CD4-positive, alpha-beta T cell treated with Interleukin-2 at 100 ng/mL for 4 hours (primary cell): ENCODE data around the gene RAI14.

ENCODE experiments used
- DNase-seq: peaks from one replicate; pipeline ENCODE4 v3.0.0-alpha.2; 2020; ENCODE audit warnings: low spot score

The RAI14 gene

GRCh38 chr5:34656001-34656699 is at the start of gene RAI14:
TSS of gene RAI14 (plus strand) at chr5:34656328. CDS start at chr5:34686920, 30,592 bp downstream.
- DNase-seq = no peak

GRCh38 chr5:34608368-34608767 is 47.8 kb upstream of the RAI14 start:
- no peak for DNase-seq

- DNase-seq = no peak
Observed at GRCh38 chr5:34608859-34609648, 47.1 kb upstream of the RAI14 start.

GRCh38 chr5:34609951-34610441 is 46.1 kb upstream of the RAI14 start:
- DNase-seq = no peak

GRCh38 chr5:34610546-34610945 is 45.6 kb upstream of the RAI14 start:
- DNase-seq = no peak

GRCh38 chr5:34611464-34612415 is 44.4 kb upstream of the RAI14 start:
- DNase-seq = no peak

- DNase-seq = no peak
Observed at GRCh38 chr5:34616651-34617050, 39.5 kb upstream of the RAI14 start.

GRCh38 chr5:34618371-34619065 is 37.6 kb upstream of the RAI14 start:
- no peak for DNase-seq

GRCh38 chr5:34620185-34620584 is 35.9 kb upstream of the RAI14 start:
- no peak for DNase-seq

GRCh38 chr5:34621277-34622097 is 34.6 kb upstream of the RAI14 start:
- no peak for DNase-seq

GRCh38 chr5:34622098-34622400 is 34.1 kb upstream of the RAI14 start:
- DNase-seq = no peak

GRCh38 chr5:34624691-34625090 is 31.4 kb upstream of the RAI14 start:
- DNase-seq = no peak

- no peak for DNase-seq
Observed at GRCh38 chr5:34625246-34625645, 30.9 kb upstream of the RAI14 start.

GRCh38 chr5:34626036-34626435 is 30.1 kb upstream of the RAI14 start:
- no peak for DNase-seq

GRCh38 chr5:34626751-34627150 is 29.4 kb upstream of the RAI14 start:
- no peak for DNase-seq

GRCh38 chr5:34627794-34628193 is 28.3 kb upstream of the RAI14 start:
- DNase-seq = no peak

- DNase-seq = no peak
Observed at GRCh38 chr5:34628373-34628772, 27.8 kb upstream of the RAI14 start.

- DNase-seq = no peak
Observed at GRCh38 chr5:34630596-34630995, 25.5 kb upstream of the RAI14 start.

GRCh38 chr5:34632807-34633422 is 23.2 kb upstream of the RAI14 start:
- no peak for DNase-seq

- no peak for DNase-seq
Observed at GRCh38 chr5:34639852-34640626, 16.1 kb upstream of the RAI14 start.
